Cardiac fibroblast (primary cell): ENCODE results near the gene PICALM.

Source experiments
- DNase-seq, 2 donors: peaks; one replicate each; pipeline versions ENCODE4 v3.0.0 to v3.0.0-alpha.2; 2010; ENCODE audit warnings: low read depth in 2 of 2
- H3K4me3 ChIP-seq, 2 donors: replicated peaks in 1 of 2; 1 replicate in 1 of 2; 2 replicates in 1 of 2; pipeline ENCODE4 v1.5.1; 2011; ENCODE audit warnings: low read depth in 2 of 2, low read length in 2 of 2, mild to moderate bottlenecking in 2 of 2, moderate library complexity in 1 of 2
- CTCF ChIP-seq: IDR thresholded peaks from one replicate; pipeline ENCODE4 v1.5.1; 2011; ENCODE audit warnings: low read depth, mild to moderate bottlenecking, low read length, inconsistent platforms

PICALM gene

DNA sequence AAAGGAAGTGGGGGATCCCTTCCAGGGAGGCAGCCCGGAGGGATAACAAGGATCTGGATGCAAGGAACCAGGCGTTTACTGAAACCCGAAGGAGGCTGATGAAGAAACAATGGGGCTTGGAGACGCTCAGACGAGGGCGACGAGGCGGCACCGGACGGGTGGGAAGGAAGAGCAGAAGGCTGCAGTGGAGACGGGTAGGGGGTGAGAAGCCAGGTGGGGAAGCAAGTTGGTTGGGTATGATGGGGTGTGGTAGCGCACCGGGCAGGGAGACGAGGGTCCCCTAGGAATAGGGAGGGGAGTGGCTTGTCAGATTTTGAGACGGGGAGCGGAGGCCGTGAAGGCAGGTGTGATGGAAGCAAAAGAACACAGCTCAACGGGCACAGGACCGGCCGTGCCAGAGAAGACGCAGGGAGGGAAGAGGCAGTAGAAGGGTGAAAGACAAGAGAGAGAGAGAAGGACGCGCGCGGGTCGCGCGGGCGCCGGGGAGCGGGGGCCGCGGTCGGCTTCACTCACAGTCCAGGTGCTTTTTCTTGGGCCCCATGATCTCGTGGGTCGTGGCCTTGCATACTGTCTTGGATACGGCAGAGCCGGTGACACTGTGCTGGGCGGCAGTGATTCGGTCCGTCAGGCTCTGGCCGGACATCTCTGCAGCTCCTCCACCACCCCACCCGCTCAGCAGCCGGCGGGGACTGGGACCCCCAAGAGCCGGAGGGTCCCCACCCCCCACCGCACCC is 579 bp downstream of the PICALM start:
- no peak for TF ChIP-seq CTCF
- peak; percentile 43 to 50 for DNase-seq
- H3K4me3 ChIP-seq = peak overlapping the region; percentile 91 to 97

- no peak for TF ChIP-seq CTCF
- no peak for DNase-seq
- H3K4me3 ChIP-seq = peak overlapping the region; percentile 91 to 97
These were observed 1.1 kb downstream of the PICALM start for GRCh38 chr11:86067851-86068137.

- DNase-seq = no peak
- no peak for TF ChIP-seq CTCF
- peak overlapping the region; percentile 91 to 97 for H3K4me3 ChIP-seq
These were observed 1.7 kb downstream of the PICALM start for GRCh38 chr11:86067009-86067850.

- no peak for DNase-seq
- TF ChIP-seq CTCF = no peak
- H3K4me3 ChIP-seq = peak overlapping the region; percentile 91 to 97
These were observed 2.3 kb downstream of the PICALM start for GRCh38 chr11:86066657-86067008.

GRCh38 chr11:86066033-86066432 is 2.9 kb downstream of the PICALM start:
- DNase-seq = no peak
- peak overlapping the region; percentile 91 to 97 for H3K4me3 ChIP-seq
- TF ChIP-seq CTCF = no peak

DNA sequence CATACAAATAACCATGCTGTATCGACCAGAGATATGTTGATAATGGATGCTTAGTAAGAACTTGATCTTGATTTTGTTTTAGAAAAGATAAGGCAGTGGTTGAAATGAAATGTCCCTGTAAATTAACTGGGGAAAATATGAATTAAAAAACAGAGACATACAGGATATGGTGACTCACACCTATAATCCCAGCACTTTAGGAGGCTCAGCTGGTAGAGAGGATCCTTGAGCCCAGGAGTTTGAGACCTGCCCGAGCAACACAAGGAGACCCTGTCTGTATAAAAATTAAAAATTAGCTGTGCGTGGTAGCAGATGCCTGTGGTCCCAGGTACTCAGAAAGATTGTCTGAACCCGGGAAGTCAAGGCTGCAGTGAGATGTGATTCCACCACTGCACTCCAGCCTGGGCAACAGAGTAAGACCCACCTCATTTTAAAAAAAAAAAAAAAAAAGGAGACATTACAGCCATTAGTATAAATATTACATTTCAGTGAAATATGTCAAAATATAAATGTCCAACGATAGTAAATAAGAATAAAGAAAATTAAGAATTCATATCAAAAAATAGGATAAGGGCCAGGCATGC is 4.6 kb downstream of the PICALM start:
- H3K4me3 ChIP-seq = peak overlapping the region in 1 of 2 donors; percentile 31

More for the DNA sequence above, 4.6 kb downstream of the PICALM start:
- no peak for TF ChIP-seq CTCF
- peak in 1 of 2 donors; percentile 72 for DNase-seq
